Stimulated activated CD8-positive, alpha-beta memory T cell treated with anti-CD3 and anti-CD28 coated beads, Interleukin-7, amount 100 ng/mL, for 4 hours (primary cell): Measurements from ENCODE around the gene PAFAH1B2.
"Not testable (repeated sequence)": the region's sequence is repeated elsewhere in the genome, so short reads cannot be mapped to it uniquely, and the experiment has no call there.

Source experiments
- DNase-seq, 2 donors: peaks; one replicate each; pipeline ENCODE4 v3.0.0-alpha.2; 2020; ENCODE audit warnings: low read depth in 2 of 2

The PAFAH1B2 gene

GRCh38 chr11:117127171-117127901, 16.8 kb upstream of the PAFAH1B2 start:
- DNase-seq = no peak

- no peak for DNase-seq
Measured at GRCh38 chr11:117128289-117128688, 15.8 kb upstream of the PAFAH1B2 start.

DNA sequence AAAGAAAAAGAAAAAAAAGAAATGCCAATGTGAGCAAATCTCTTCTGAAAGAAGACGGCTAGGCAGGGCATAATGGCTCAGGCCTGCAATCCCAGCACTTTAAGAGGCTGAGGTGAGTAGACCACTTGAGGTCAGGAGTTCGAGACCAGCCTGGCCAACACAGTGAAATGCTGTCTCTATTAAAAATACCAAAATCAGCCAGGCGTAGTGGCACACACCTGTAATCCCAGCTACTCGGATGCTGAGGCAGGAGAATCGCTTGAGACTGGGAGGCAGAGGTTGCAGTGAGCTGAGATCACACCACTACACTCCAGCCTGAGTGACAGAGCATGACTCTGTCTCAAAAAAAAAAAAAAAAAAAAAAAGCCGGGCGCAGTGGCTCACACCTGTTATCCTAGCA, 13.7 kb upstream of the PAFAH1B2 start:
- not testable (repeated sequence) for DNase-seq

GRCh38 chr11:117130879-117131278, 13.2 kb upstream of the PAFAH1B2 start:
- no peak for DNase-seq

GRCh38 chr11:117134431-117134830, 9.7 kb upstream of the PAFAH1B2 start:
- no peak for DNase-seq

DNA sequence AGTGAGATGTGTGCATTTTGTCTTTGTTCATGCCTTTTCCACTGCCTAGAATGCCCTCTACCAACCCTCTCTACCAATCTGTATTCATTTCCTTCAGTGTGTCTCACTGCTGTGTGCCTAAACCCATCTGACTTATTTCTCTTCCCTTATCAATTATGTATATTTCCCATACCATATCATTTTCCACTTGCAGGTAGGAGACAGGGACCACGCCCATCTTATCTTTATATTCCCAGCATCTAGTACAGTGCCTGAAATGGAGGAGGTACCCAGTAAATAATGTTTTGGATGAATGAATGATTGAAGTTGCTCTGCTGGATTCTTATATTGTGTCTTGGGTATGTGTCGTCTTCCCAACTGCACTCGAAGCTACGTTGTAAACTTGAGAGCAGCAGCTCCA, 9.1 kb upstream of the PAFAH1B2 start:
- not testable (repeated sequence) for DNase-seq

DNA sequence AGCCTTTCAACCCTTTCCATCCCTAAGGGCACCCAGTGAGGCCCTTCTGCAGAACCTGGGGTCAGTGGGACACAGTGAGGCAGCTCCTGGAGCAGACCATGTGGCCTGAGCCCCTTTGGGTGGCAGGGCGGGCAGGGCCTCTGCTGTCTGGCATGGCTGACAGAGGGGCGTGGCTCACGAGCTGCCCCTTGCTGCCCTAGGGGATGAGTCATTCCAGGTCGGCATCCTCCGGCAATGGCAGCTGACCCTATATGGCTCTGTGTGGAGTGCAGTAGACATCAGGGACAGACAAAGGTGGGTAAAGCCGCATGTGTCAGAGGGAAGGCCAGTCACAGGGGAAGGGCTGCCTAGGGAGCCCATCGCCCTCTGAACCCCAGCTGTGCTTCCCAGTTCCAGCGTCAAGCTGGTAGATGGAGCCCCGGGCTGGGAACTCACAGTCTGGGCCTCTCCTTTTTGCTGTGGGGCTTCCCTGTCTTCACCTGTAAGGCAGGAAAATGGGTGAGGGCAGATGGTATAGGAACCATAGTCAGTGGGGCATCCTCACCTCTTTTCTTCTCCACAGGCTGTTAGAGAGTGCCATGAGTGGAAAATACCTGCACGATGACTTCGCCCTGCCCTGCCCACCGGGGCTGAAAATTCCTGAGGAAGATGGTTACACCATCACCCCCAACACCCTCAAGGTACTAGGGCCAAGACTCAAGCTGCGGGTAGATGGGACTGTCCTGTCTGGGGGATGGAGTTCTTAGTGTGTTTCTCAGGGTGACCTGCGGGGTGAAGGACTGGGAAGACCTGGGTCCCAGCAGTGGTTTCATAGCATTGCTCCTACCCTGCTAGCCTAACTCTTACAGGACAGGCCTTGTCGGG, 6.6 kb upstream of the PAFAH1B2 start:
- not testable (repeated sequence) for DNase-seq

DNA sequence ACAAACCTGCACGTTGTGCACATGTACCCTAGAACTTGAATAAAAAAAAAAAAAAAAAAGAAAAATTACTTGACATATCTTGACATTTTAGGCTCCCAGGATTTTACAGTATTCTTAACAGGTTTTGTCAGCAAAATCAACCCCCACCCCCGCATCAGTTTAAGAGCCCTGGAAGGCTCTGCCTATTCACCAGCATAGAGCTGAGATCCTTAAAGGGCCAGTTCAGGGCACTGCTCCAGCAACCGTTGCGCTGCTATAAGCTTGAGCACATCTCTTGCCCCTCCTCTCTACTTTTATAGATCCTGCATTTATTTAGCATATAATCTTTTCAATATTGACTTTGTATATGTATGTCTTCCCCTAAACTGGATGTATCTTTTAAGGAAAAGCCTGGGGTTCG, 697 bp upstream of the PAFAH1B2 start:
- peak; percentile 6 to 12 for DNase-seq

DNA sequence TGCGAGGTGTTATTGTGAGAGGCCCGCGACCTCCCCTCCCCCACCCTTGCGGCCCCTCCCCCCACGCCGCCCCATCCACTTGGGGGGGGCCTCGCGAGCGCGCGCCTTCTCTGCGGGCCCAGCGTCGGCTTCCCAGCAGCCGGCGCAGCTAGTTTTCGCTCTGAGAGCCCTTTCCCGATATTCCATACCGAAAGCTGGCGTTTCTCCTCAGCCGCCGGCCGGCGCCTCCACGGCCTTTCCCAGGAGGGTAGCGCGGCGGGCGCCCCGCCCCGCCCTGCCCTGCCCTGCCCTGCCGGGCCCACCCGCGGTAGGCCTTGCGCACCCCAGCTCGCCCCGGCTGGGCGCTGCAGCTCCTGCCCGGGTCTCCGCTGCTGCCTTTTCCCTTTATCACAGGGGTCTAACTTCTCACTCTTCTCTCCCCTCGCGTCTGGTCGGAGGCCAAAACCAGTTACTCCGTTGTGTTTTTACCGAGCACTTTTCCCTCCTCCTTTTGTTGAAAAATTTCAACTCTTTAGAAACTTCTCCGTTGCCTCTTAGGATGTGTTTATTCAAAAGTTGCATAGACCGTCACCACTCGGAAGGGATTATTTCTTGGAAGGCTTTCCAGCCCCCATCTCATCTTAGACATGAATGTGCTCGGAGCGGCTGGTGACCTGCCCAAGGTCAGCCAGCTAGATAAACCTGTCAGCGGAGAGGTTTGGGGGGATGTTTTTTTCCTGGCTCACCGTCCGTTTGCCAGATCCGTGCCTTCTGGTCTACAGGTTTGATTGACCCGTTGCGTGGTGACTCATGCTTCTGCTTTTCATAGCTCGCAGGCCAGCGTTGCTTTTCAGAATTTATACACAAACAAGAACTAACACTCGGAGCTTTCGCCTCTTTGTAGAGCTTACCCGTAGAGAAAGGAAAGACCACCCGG, 648 bp downstream of the PAFAH1B2 start:
- peak in 1 of 2 donors; percentile 26 for DNase-seq

DNA sequence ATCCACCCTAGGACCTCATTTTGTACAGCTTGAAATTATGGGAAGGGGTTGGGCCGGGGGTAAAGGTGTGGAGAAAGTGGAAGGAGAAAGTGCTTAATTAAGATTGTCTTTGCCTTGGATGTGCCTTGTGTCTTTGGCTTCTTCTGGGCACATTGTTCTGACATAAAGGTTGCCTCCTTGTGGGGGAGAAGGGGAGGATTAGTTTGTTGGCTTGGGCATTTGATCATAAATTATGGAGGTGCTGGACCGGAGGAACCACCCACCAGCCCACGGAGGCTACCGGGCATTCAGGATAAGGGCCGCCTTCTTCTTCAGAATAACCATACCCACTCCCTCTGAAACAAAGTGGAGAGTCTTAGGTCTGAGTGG, 1.3 kb downstream of the PAFAH1B2 start:
- DNase-seq = no peak

DNA sequence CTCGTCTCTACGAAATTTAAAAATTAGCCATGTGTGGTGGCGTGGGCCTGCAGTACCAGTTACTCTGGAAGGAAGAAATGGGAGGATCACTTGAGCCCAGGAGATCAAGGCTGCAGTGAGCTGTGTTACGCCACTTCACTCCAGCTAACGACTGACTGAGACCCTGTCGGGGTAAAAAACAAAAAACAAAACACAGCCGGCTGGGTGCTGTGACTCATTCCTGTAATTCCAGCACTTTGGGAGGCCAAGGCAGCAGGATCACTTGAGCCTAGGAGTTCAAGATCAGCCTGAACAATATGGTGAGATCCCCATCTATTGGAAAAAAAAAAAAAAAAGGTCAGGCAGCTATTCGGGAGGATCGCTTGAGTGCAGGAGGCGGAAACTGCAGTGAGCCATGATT, 2.4 kb downstream of the PAFAH1B2 start:
- no peak for DNase-seq

DNA sequence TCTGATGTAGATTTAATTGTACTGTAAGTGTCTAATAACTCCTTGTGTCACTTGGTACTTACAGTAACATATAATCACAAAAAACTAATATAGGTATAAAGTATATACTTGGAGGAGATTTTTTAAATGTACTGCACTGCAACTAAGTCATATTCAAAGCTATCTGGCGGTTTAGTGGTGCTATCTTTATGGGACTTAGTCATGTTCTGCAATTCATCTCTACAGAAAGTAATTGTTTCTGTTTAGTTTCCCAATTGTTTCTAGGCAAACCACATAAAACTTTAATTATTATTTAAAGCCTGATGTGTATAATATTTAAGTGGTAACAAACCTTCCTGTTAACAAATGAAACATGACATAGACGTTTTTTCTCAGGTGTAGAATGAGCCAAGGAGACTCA, 8.0 kb downstream of the PAFAH1B2 start:
- no peak for DNase-seq

- DNase-seq = no peak
Measured at GRCh38 chr11:117154468-117154867, 10.4 kb downstream of the PAFAH1B2 start.

DNA sequence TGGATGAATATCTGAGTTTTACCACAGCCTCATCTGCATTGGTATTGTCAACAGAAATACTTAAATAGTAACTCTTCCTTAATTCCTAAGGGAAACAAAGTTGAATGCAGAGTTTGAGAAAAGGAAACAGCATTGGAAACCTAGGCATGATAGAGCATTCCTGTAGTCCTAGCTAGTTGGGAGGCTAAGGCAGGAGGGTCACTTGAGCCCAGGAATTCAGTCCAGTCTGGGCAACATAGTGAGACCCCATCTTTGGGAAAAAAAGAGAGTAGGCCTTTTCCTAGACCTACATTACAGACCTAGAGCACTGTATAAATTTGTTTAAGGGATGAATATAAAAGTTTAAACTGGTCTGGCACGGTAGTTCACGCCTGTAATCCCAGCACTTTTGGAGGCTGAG, 13.4 kb downstream of the PAFAH1B2 start:
- DNase-seq = no peak

- no peak for DNase-seq
Measured at GRCh38 chr11:117159892-117160291, 15.8 kb downstream of the PAFAH1B2 start.

- DNase-seq = no peak
Measured at GRCh38 chr11:117160826-117161225, 16.7 kb downstream of the PAFAH1B2 start.

GRCh38 chr11:117166491-117166890, 22.4 kb downstream of the PAFAH1B2 start:
- no peak for DNase-seq

GRCh38 chr11:117169736-117170135, 25.6 kb downstream of the PAFAH1B2 start:
- no peak for DNase-seq

- no peak for DNase-seq
Measured at GRCh38 chr11:117170210-117170609, 26.1 kb downstream of the PAFAH1B2 start.

GRCh38 chr11:117171007-117171403, 26.9 kb downstream of the PAFAH1B2 start:
- DNase-seq = no peak

GRCh38 chr11:117171404-117172061, 27.4 kb downstream of the PAFAH1B2 start:
- DNase-seq = no peak
